UCSD-AML1 (cell line): ENCODE measurements around the gene REM2.
"Not testable (repeated sequence)": the region's sequence is repeated elsewhere in the genome, so short reads cannot be mapped to it uniquely, and the experiment has no call there.

Experiments
- DNase-seq: peaks from one replicate; lab custom pipeline; 2025; ENCODE audit not compliant: unreplicated experiment; lab: John Stamatoyannopoulos, UW

The REM2 gene

GRCh38 chr14:22848351-22849164 is 34.5 kb upstream of the REM2 start:
- peak; percentile 72 for DNase-seq

GRCh38 chr14:22849212-22849819 is 33.7 kb upstream of the REM2 start:
- no peak for DNase-seq

GRCh38 chr14:22850944-22851764 is 31.9 kb upstream of the REM2 start:
- DNase-seq, result peak; percentile 88

- not testable (repeated sequence) for DNase-seq
These were observed 30.8 kb upstream of the REM2 start for GRCh38 chr14:22852178-22852577.

- DNase-seq, result no peak
These were observed 30.5 kb upstream of the REM2 start for GRCh38 chr14:22852599-22852939.

- DNase-seq, result peak; percentile 93
These were observed 29.9 kb upstream of the REM2 start for GRCh38 chr14:22852940-22853767.

GRCh38 chr14:22854296-22854695 is 28.7 kb upstream of the REM2 start:
- DNase-seq, result not testable (repeated sequence)

- DNase-seq, result no peak
These were observed 27.9 kb upstream of the REM2 start for GRCh38 chr14:22854963-22855724.

GRCh38 chr14:22856428-22856827 is 26.6 kb upstream of the REM2 start:
- no peak for DNase-seq

- DNase-seq, result not testable (repeated sequence)
These were observed 22.6 kb upstream of the REM2 start for GRCh38 chr14:22860377-22860776.

- no peak for DNase-seq
These were observed 21.4 kb upstream of the REM2 start for GRCh38 chr14:22861651-22862050.

GRCh38 chr14:22864979-22865378 is 18.0 kb upstream of the REM2 start:
- DNase-seq, result no peak

GRCh38 chr14:22865424-22866405 is 17.3 kb upstream of the REM2 start:
- DNase-seq, result no peak

- DNase-seq, result no peak
These were observed 16.1 kb upstream of the REM2 start for GRCh38 chr14:22866874-22867273.

GRCh38 chr14:22870811-22871223 is 12.2 kb upstream of the REM2 start:
- no peak for DNase-seq

- peak; percentile 95 for DNase-seq
These were observed 11.6 kb upstream of the REM2 start, which contains the start of gene LRP10 for GRCh38 chr14:22871224-22872032. Gene LRP10, plus strand, starts transcription at chr14:22871740. Its CDS starts 564 bp downstream, at chr14:22872304.

- peak; percentile 79 for DNase-seq
These were observed 10.8 kb upstream of the REM2 start for GRCh38 chr14:22872033-22872832.
